ENCODE data around the gene GXYLT1. TPM values are rescaled to one million over a fixed set of nuclear protein-coding genes. Genes with fewer than 3 reads are reported as not detected.

The GXYLT1 gene
- total RNA-seq, 3 donors from 2014 or later: 7.4 to 8.8 (median 8.5) TPM

DNA sequence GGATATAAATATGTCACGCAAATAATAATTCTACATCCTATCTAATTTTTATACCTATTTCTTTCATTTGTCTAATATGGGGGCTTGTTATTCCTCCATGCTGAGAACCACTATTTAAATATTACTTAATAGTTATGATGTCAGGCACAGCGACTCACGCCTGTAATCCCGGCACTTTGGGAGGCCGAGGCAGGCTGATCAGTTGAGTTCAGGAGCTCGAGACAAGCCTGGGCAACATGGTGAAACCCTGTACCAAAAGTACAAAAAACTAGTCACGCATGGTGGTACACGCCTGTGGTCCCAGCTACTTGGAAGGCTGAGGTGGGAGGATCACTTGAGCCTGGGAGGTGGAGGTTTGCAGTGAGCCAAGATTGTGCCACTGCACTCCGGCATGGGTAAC, 45.2 kb downstream of the GXYLT1 start:
- TF ChIP-seq, protein P1, sequence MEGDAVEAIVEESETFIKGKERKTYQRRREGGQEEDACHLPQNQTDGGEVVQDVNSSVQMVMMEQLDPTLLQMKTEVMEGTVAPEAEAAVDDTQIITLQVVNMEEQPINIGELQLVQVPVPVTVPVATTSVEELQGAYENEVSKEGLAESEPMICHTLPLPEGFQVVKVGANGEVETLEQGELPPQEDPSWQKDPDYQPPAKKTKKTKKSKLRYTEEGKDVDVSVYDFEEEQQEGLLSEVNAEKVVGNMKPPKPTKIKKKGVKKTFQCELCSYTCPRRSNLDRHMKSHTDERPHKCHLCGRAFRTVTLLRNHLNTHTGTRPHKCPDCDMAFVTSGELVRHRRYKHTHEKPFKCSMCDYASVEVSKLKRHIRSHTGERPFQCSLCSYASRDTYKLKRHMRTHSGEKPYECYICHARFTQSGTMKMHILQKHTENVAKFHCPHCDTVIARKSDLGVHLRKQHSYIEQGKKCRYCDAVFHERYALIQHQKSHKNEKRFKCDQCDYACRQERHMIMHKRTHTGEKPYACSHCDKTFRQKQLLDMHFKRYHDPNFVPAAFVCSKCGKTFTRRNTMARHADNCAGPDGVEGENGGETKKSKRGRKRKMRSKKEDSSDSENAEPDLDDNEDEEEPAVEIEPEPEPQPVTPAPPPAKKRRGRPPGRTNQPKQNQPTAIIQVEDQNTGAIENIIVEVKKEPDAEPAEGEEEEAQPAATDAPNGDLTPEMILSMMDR (IDR thresholded peaks at IDR 0.05): no peak
- Histone ChIP-seq H3K4me3 (no peak overlapping the region), H3K9me3 (no peaks in the 10 kb centered on the region), H3K4me1 (ENCODE audit: low read depth) (no peaks in the 10 kb centered on the region), H3K36me3 (ENCODE audit: low read depth) (no peaks in the 10 kb centered on the region)
- intact Hi-C loops (cut with DNase I, micrococcal nuclease): no loop called here
- no peak for ATAC-seq
- no peak for DNase-seq

DNA sequence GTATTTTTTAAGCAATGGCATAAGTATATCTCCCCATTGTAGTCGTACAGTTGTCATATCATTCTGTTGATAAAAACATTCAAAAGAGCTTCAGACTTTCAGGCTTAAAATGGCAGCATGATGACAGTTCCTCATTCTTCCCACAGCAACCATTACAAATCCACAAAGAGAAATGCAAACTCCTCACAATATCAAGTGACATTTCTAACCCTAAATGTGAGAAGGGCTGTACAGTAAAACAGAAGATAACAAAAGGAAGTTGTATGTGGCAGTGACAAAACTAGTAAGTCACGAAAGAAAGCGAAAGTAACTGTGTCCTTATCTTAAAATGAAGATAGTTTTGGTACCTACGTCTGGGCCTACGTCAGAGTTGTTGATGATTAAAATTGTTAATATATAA, 46.7 kb downstream of the GXYLT1 start:
- ATAC-seq (peak; percentile 76), DNase-seq (peak in 1 of 3 donors; percentile 6)
- Histone ChIP-seq H3K4me1 (ENCODE audit: low read depth) (no peaks in the 10 kb centered on the region), H3K9me3 (no peaks in the 10 kb centered on the region), H3K36me3 (ENCODE audit: low read depth) (no peaks in the 10 kb centered on the region), H3K4me3 (no peak overlapping the region)
- intact Hi-C loops (cut with DNase I, micrococcal nuclease): no loop called here
- TF ChIP-seq, protein P1 (IDR thresholded peaks at IDR 0.05): no peak

DNA sequence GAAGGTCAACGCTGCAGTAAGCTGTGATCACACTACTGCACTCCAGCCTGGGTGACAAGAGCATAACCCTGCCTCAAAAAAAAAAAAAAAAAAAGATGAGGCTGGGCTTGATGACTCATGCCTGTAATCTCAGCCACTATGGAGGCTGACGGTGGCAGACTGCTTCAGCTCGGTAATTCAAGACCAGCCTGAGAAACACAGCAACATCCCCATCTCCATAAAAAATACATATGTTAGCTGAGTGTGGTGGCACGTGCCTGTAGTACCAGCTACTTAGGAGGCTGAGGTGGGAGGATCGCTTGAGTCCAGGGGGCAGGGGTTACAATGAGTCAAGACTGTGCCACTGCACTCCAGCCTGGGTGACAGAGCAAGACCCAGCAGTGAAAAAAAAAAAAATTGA, 50.4 kb downstream of the GXYLT1 start:
- Histone ChIP-seq H3K36me3 (ENCODE audit: low read depth) (no peaks in the 10 kb centered on the region), H3K9me3 (no peaks in the 10 kb centered on the region), H3K4me1 (ENCODE audit: low read depth) (no peaks in the 10 kb centered on the region), H3K4me3 (no peak overlapping the region)
- TF ChIP-seq, protein P1 (IDR thresholded peaks at IDR 0.05): no peak
- ATAC-seq (peak; percentile 31), DNase-seq (no peak)
- intact Hi-C loops (cut with DNase I, micrococcal nuclease): no loop called here

DNA sequence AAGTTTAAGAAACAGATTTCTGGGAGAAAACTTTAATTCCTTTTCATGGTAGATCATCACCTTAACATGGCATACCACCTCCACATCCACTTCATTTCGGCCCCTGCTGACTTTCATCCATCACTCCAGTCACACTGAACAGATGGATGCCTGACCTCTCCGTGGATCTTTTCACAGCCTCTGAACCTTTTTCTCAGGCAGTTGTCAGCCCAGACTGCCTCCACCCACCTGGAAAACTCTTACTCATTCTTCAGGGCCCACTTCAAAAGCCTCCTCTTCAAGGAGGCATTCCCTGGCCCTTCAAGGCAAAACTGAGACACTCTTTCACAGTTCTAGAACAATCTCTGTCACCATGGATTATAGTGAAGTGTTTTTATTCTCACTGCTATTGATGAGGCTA, 52.9 kb downstream of the GXYLT1 start:
- no peak for ATAC-seq
- H3K36me3 ChIP-seq (ENCODE audit: low read depth): no peaks in the 10 kb centered on the region
- intact Hi-C loops (cut with DNase I, micrococcal nuclease): no loop called here
- DNase-seq: no peak
- no peaks in the 10 kb centered on the region for H3K4me1 ChIP-seq (ENCODE audit: low read depth)
- no peaks in the 10 kb centered on the region for H3K9me3 ChIP-seq
- TF ChIP-seq, protein P1 (IDR thresholded peaks at IDR 0.05): no peak
- no peak overlapping the region for H3K4me3 ChIP-seq

DNA sequence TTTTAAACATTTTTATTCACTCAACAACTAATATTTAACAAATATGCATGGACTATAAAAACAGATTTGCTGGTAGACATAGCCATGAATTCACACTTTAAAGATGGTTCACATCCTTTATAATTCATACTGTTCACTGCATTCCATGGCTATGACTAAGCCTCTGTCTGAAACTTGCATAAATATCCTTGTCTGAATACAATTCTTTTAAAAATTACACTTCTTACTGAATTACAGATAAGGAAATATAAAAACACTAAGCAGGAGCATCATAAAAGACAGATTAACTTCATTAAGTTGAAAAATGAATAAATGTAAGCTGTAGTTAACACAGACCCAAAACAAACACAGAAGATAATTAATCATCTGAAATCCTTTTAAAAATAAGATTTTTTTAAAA, 53.8 kb downstream of the GXYLT1 start:
- no peak overlapping the region for H3K4me3 ChIP-seq
- no peaks in the 10 kb centered on the region for H3K4me1 ChIP-seq (ENCODE audit: low read depth)
- no peaks in the 10 kb centered on the region for H3K36me3 ChIP-seq (ENCODE audit: low read depth)
- ATAC-seq (no peak), DNase-seq (no peak)
- no peaks in the 10 kb centered on the region for H3K9me3 ChIP-seq
- TF ChIP-seq, protein P1 (IDR thresholded peaks at IDR 0.05): no peak
- intact Hi-C loops (cut with DNase I, micrococcal nuclease): no loop called here

DNA sequence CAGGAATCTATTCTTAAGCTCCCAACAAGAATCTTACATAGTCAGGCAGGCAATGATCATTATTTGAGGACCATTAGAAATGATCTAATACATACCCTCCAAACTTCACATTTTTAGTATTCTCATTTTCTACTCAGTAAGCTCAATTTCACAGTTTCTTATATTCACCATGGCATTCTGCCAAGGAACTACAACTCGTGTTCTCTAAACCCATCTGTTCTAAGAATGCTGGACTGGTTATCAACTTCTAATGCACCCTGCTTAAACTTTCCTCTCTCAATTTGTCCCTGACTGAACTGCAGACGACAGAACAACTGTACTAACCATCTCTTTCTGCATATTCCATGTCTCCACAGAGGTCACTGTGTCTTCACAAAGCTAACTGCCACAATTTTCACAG, 58.6 kb downstream of the GXYLT1 start:
- no peak for ATAC-seq
- intact Hi-C loops (cut with DNase I, micrococcal nuclease): no loop called here
- TF ChIP-seq, protein P1 (IDR thresholded peaks at IDR 0.05): no peak
- Histone ChIP-seq H3K9me3 (no peaks in the 10 kb centered on the region), H3K36me3 (ENCODE audit: low read depth) (no peaks in the 10 kb centered on the region), H3K4me1 (ENCODE audit: low read depth) (no peaks in the 10 kb centered on the region), H3K4me3 (no peak overlapping the region)
- DNase-seq: no peak

All from mucosa of descending colon (tissue), 3 donors.